B cell (primary cell): ENCODE results near the gene MON2.

Experiments
- EZH2 ChIP-seq: IDR thresholded peaks from 2 replicates; pipeline ENCODE4 v1.6.1; 2012; ENCODE audit warnings: borderline replicate concordance, low read depth, mild to moderate bottlenecking, moderate library complexity, low read length; ENCODE audit not compliant: insufficient read depth, poor library complexity, severe bottlenecking
- TF ChIP-seq, protein P1 (sequence below): fragments of 200-600 bp; IDR thresholded peaks from one replicate; pipeline ENCODE4 v1.8.0; 2022; ENCODE audit warnings: antibody characterized with exemption, mild to moderate bottlenecking

DNA sequence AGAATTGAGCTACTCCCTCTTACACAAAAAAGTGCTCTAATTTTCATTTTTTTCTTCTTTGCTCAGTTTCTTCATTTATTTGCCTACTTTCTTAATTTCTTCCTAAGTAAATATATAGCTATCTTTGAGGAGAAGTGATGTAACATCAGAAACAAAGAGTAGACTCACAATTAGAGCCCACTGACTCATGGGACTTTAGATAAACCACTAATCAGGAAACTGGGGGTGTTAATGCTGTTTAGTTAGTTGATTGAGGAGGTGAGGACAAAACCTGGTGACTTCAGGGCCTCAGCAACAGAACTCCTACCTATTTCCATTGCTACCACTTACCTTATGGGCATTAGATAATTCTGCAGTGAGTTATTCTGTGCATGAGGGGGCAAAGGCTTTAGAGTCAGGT, 151.7 kb downstream of the MON2 start:
- TF ChIP-seq, protein P1, sequence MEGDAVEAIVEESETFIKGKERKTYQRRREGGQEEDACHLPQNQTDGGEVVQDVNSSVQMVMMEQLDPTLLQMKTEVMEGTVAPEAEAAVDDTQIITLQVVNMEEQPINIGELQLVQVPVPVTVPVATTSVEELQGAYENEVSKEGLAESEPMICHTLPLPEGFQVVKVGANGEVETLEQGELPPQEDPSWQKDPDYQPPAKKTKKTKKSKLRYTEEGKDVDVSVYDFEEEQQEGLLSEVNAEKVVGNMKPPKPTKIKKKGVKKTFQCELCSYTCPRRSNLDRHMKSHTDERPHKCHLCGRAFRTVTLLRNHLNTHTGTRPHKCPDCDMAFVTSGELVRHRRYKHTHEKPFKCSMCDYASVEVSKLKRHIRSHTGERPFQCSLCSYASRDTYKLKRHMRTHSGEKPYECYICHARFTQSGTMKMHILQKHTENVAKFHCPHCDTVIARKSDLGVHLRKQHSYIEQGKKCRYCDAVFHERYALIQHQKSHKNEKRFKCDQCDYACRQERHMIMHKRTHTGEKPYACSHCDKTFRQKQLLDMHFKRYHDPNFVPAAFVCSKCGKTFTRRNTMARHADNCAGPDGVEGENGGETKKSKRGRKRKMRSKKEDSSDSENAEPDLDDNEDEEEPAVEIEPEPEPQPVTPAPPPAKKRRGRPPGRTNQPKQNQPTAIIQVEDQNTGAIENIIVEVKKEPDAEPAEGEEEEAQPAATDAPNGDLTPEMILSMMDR, result no peak
- TF ChIP-seq EZH2, result no peak
